ENCODE data around the gene HOXC11. TPM values are rescaled to one million over a fixed set of nuclear protein-coding genes. Genes with fewer than 3 reads are reported as not detected.

HOXC11 gene
- total RNA-seq, 4 donors from 2014 or later, result 0.69 to 3.3 TPM; not detected in 2

- no peak overlapping the region for H3K4me3 ChIP-seq
- TF ChIP-seq CTCF (IDR thresholded peaks at IDR 0.05), result no peak
- no peaks in the 10 kb centered on the region for H3K36me3 ChIP-seq
- H3K27ac ChIP-seq, result no peak overlapping the region
- H3K4me1 ChIP-seq, result peaks cover 0 to 5% of the 10 kb centered on the region in 2 donors
- peaks cover 28 to 40% of the 10 kb centered on the region in 2 donors for H3K27me3 ChIP-seq
- intact Hi-C loops (cut with DNase I; ENCODE audit: low total_unique reads), result no loop called here
- DNase-seq, result no peak
- no peaks in the 10 kb centered on the region for H3K9me3 ChIP-seq
These were observed 30.7 kb downstream of the HOXC11 start for GRCh38 chr12:54003625-54004024.

- TF ChIP-seq CTCF (IDR thresholded peaks at IDR 0.05) (peak in 1 of 4 experiments; percentile 15), POLR2A (IDR thresholded peaks at IDR 0.05) (no peak)
- H3K9me3 ChIP-seq, result no peaks in the 10 kb centered on the region
- peaks cover 23 to 35% of the 10 kb centered on the region in 2 donors for H3K27me3 ChIP-seq
- H3K27ac ChIP-seq, result no peak overlapping the region
- H3K36me3 ChIP-seq, result no peaks in the 10 kb centered on the region
- intact Hi-C loops (cut with DNase I; ENCODE audit: low total_unique reads), result no loop called here
- DNase-seq, result no peak
- H3K4me1 ChIP-seq, result peaks cover 0 to 5% of the 10 kb centered on the region in 2 donors
- H3K4me3 ChIP-seq, result no peak overlapping the region
These were observed 31.3 kb downstream of the HOXC11 start for GRCh38 chr12:54004063-54004840.

GRCh38 chr12:54004841-54005530 is 32.1 kb downstream of the HOXC11 start:
- TF ChIP-seq POLR2A (IDR thresholded peaks at IDR 0.05) (no peak), CTCF (IDR thresholded peaks at IDR 0.05) (no peak)
- Histone ChIP-seq H3K4me1 (peaks cover 0 to 5% of the 10 kb centered on the region in 2 donors), H3K9me3 (no peaks in the 10 kb centered on the region), H3K27me3 (peaks cover 17 to 36% of the 10 kb centered on the region in 2 donors), H3K36me3 (no peaks in the 10 kb centered on the region), H3K4me3 (no peak overlapping the region), H3K27ac (no peak overlapping the region)
- DNase-seq, result no peak
- intact Hi-C loops (cut with DNase I; ENCODE audit: low total_unique reads), result loop anchor here (5.0 kb wide), 1 partner anchor 187 kb away; no protein-coding TSS in a partner anchor

- intact Hi-C loops (cut with DNase I; ENCODE audit: low total_unique reads), result loop anchor here (5.0 kb wide), 1 partner anchor 187 kb away; no protein-coding TSS in a partner anchor
- Histone ChIP-seq H3K4me1 (peaks cover 0 to under 1% of the 10 kb centered on the region in 2 donors), H3K36me3 (no peaks in the 10 kb centered on the region), H3K4me3 (no peak overlapping the region), H3K27me3 (peaks cover 12 to 33% of the 10 kb centered on the region in 2 donors), H3K27ac (no peak overlapping the region), H3K9me3 (no peaks in the 10 kb centered on the region)
- no peak for TF ChIP-seq POLR2A (IDR thresholded peaks at IDR 0.05)
- TF ChIP-seq CTCF (IDR thresholded peaks at IDR 0.05), result no peak
- no peak for DNase-seq
These were observed 32.6 kb downstream of the HOXC11 start for GRCh38 chr12:54005531-54005852.
